DOHH2 (cell line): ENCODE data around the gene TDRD9.

Source experiments
- H3F3A ChIP-seq: fragments of 200-600 bp; sonication (generic), shearing (Covaris generic); 2 replicates; pipeline ENCODE4 v1.6.0; 2016; ENCODE audit warnings: antibody characterized with exemption, mild to moderate bottlenecking; ENCODE audit not compliant: control insufficient read depth, insufficient read depth
- H3K27ac ChIP-seq: fragments of 200-600 bp; sonication (generic); 2 replicates; pipeline ENCODE4 v1.5.1; 2014; ENCODE audit warnings: low read depth, mild to moderate bottlenecking, low read length, moderate library complexity
- H3K27me3 ChIP-seq: fragments of 200-600 bp; sonication (generic); 2 replicates; pipeline ENCODE4 v1.6.1; 2014; ENCODE audit warnings: mild to moderate bottlenecking, low read length, mixed read lengths; ENCODE audit not compliant: control insufficient read depth
- H3K36me3 ChIP-seq: fragments of 200-600 bp; sonication (generic); 2 replicates; pipeline ENCODE4 v1.6.1; 2014; ENCODE audit warnings: mild to moderate bottlenecking, low read length, moderate library complexity, mixed read lengths; ENCODE audit not compliant: control insufficient read depth
- H3K4me1 ChIP-seq: fragments of 200-600 bp; sonication (generic); 2 replicates; pipeline ENCODE4 v1.6.1; 2014; ENCODE audit warnings: mild to moderate bottlenecking, low read length, mixed read lengths; ENCODE audit not compliant: control insufficient read depth
- H3K4me2 ChIP-seq: fragments of 200-600 bp; sonication (generic); 2 replicates; pipeline ENCODE4 v1.6.0; 2014; ENCODE audit warnings: mild to moderate bottlenecking, low read length, moderate library complexity
- H3K4me3 ChIP-seq: fragments of 200-600 bp; sonication (generic); 2 replicates; pipeline ENCODE4 v1.5.1; 2014; ENCODE audit warnings: mild to moderate bottlenecking, low read length, mixed read lengths
- H3K79me2 ChIP-seq: fragments of 200-600 bp; sonication (generic); 2 replicates; pipeline ENCODE4 v1.6.1; 2014; ENCODE audit warnings: mild to moderate bottlenecking, low read length, mixed read lengths; ENCODE audit not compliant: control insufficient read depth
- H3K9me2 ChIP-seq: fragments of 200-600 bp; sonication (generic); replicated peaks from 2 replicates; pipeline ENCODE4 v1.6.1; 2014; ENCODE audit warnings: mild to moderate bottlenecking, low read length, mixed read lengths; ENCODE audit not compliant: control insufficient read depth
- H3K9me3 ChIP-seq: fragments of 200-600 bp; sonication (generic); 2 replicates; pipeline ENCODE4 v1.6.1; 2014; ENCODE audit warnings: antibody characterized with exemption, low read length, mixed read lengths; ENCODE audit not compliant: control insufficient read depth, insufficient read depth
- H4K20me1 ChIP-seq: fragments of 200-600 bp; sonication (generic); 2 replicates; pipeline ENCODE4 v1.6.0; 2014; ENCODE audit warnings: low read depth, mild to moderate bottlenecking, antibody characterized with exemption, low read length, moderate library complexity; ENCODE audit not compliant: control insufficient read depth, insufficient read depth
- CTCF ChIP-seq: fragments of 200-600 bp; sonication (generic); IDR thresholded peaks from one replicate; pipeline ENCODE4 v1.5.1; 2014; ENCODE audit warnings: antibody characterized with exemption, mild to moderate bottlenecking, low read depth, low read length; ENCODE audit not compliant: poor library complexity, severe bottlenecking
- EZH2phosphoT487 ChIP-seq: fragments of 200-600 bp; sonication (generic); IDR thresholded peaks from 2 replicates; pipeline ENCODE4 v1.6.1; 2017; ENCODE audit warnings: borderline replicate concordance, mild to moderate bottlenecking, antibody characterized with exemption, low read length, moderate library complexity, mixed read lengths

The TDRD9 gene

GRCh38 chr14:103909531-103910261 is 18.6 kb upstream of the TDRD9 start:
- peaks cover 4% of the 10 kb centered on the region; the same call in 1 of the 2 replicates for H3F3A ChIP-seq
- H3K27me3 ChIP-seq = no peaks in the 10 kb centered on the region
- H3K9me3 ChIP-seq = no peaks in the 10 kb centered on the region
- no peaks in the 10 kb centered on the region for H3K79me2 ChIP-seq
- peaks cover 30% of the 10 kb centered on the region for H3K36me3 ChIP-seq
- TF ChIP-seq CTCF = no peak
- no peak for TF ChIP-seq EZH2phosphoT487
- H3K4me2 ChIP-seq = no peak overlapping the region
- no peak overlapping the region for H3K27ac ChIP-seq
- no peaks in the 10 kb centered on the region for H3K9me2 ChIP-seq
- peaks cover 7% of the 10 kb centered on the region; the same call in 1 of the 2 replicates for H3K4me1 ChIP-seq
- no peak overlapping the region for H3K4me3 ChIP-seq
- H4K20me1 ChIP-seq = no peaks in the 10 kb centered on the region

GRCh38 chr14:103910262-103910935 is 17.9 kb upstream of the TDRD9 start:
- Histone ChIP-seq H3K79me2 (peaks cover 2% of the 10 kb centered on the region; the same call in 1 of the 2 replicates), H3K36me3 (peaks cover 35% of the 10 kb centered on the region), H3K4me3 (no peak overlapping the region), H3K27me3 (no peaks in the 10 kb centered on the region), H4K20me1 (no peaks in the 10 kb centered on the region), H3K27ac (no peak overlapping the region), H3F3A (0 out of 2 replicates have a peak, but pooled peaks cover 4% of the 10 kb centered on the region), H3K4me2 (no peak overlapping the region), H3K9me3 (no peaks in the 10 kb centered on the region), H3K4me1 (peaks cover 7% of the 10 kb centered on the region; the same call in 1 of the 2 replicates), H3K9me2 (no peaks in the 10 kb centered on the region)
- no peak for TF ChIP-seq EZH2phosphoT487
- peak; percentile 80 for TF ChIP-seq CTCF

GRCh38 chr14:103910984-103911383 is 17.3 kb upstream of the TDRD9 start:
- H3K9me2 ChIP-seq = no peaks in the 10 kb centered on the region
- H3K4me3 ChIP-seq = no peak overlapping the region

More at GRCh38 chr14:103910984-103911383, 17.3 kb upstream of the TDRD9 start:
- Histone ChIP-seq H3K79me2 (peaks cover 7% of the 10 kb centered on the region), H3K27ac (no peak overlapping the region), H3F3A (0 out of 2 replicates have a peak, but pooled peaks cover 4% of the 10 kb centered on the region), H3K36me3 (peaks cover 40% of the 10 kb centered on the region), H3K9me3 (no peaks in the 10 kb centered on the region), H3K4me1 (peaks cover 7% of the 10 kb centered on the region; the same call in 1 of the 2 replicates), H4K20me1 (no peaks in the 10 kb centered on the region), H3K4me2 (no peak overlapping the region), H3K27me3 (no peaks in the 10 kb centered on the region)
- TF ChIP-seq EZH2phosphoT487 = no peak
- no peak for TF ChIP-seq CTCF
